ENCODE results near the gene PPP1R15A.

DNA sequence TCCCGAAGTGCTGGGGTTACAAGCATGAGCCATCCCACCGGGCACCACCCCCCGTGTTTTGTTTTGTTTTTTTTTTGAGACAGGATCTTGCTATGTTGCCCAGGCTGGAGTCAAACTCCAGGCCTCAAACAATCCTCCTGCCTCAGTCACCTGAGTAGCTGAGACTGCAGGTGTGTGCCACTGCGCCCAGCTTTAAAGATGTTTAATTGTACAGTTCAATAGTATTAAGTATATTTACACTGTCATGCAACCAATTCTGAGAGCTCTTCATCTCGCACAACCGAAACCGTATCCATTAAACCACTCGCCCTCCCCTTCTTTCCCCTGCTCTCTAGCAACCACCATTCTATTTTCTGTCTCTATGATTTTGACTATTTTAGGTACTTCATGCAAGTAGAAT is 43.5 kb downstream of the PPP1R15A start:
- TF ChIP-seq, protein P1, sequence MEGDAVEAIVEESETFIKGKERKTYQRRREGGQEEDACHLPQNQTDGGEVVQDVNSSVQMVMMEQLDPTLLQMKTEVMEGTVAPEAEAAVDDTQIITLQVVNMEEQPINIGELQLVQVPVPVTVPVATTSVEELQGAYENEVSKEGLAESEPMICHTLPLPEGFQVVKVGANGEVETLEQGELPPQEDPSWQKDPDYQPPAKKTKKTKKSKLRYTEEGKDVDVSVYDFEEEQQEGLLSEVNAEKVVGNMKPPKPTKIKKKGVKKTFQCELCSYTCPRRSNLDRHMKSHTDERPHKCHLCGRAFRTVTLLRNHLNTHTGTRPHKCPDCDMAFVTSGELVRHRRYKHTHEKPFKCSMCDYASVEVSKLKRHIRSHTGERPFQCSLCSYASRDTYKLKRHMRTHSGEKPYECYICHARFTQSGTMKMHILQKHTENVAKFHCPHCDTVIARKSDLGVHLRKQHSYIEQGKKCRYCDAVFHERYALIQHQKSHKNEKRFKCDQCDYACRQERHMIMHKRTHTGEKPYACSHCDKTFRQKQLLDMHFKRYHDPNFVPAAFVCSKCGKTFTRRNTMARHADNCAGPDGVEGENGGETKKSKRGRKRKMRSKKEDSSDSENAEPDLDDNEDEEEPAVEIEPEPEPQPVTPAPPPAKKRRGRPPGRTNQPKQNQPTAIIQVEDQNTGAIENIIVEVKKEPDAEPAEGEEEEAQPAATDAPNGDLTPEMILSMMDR (conservative IDR thresholded peaks at IDR 0.05; ENCODE audit: low read depth in 2 of 2): no peak
- TF ChIP-seq EZH2 (IDR thresholded peaks at IDR 0.05; ENCODE audit: low read depth, unreplicated experiment) (no peak), JUNB (IDR thresholded peaks at IDR 0.05; ENCODE audit: unreplicated experiment) (no peak), EZH2phosphoT487 (IDR thresholded peaks at IDR 0.05; ENCODE audit: unreplicated experiment) (no peak), CREB1 (CRISPR knock-in tag; IDR thresholded peaks at IDR 0.05; ENCODE audit: low read depth) (no peak), STAT1 (IDR thresholded peaks at IDR 0.05; ENCODE audit: unreplicated experiment) (no peak), POLR2AphosphoS5 (IDR thresholded peaks at IDR 0.05; ENCODE audit: low read depth) (no peak), NANOG (IDR thresholded peaks at IDR 0.05; ENCODE audit: borderline replicate concordance) (no peak)
- TF ChIP-seq, protein P2, sequence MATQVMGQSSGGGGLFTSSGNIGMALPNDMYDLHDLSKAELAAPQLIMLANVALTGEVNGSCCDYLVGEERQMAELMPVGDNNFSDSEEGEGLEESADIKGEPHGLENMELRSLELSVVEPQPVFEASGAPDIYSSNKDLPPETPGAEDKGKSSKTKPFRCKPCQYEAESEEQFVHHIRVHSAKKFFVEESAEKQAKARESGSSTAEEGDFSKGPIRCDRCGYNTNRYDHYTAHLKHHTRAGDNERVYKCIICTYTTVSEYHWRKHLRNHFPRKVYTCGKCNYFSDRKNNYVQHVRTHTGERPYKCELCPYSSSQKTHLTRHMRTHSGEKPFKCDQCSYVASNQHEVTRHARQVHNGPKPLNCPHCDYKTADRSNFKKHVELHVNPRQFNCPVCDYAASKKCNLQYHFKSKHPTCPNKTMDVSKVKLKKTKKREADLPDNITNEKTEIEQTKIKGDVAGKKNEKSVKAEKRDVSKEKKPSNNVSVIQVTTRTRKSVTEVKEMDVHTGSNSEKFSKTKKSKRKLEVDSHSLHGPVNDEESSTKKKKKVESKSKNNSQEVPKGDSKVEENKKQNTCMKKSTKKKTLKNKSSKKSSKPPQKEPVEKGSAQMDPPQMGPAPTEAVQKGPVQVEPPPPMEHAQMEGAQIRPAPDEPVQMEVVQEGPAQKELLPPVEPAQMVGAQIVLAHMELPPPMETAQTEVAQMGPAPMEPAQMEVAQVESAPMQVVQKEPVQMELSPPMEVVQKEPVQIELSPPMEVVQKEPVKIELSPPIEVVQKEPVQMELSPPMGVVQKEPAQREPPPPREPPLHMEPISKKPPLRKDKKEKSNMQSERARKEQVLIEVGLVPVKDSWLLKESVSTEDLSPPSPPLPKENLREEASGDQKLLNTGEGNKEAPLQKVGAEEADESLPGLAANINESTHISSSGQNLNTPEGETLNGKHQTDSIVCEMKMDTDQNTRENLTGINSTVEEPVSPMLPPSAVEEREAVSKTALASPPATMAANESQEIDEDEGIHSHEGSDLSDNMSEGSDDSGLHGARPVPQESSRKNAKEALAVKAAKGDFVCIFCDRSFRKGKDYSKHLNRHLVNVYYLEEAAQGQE (IDR thresholded peaks at IDR 0.05; ENCODE audit: unreplicated experiment): no peak
